Ecto neural progenitor cell (in vitro differentiated cells): Measurements from ENCODE around the gene PRR22.
"Not testable (repeated sequence)": the region's sequence is repeated elsewhere in the genome, so short reads cannot be mapped to it uniquely, and the experiment has no call there.

Experiments
- DNase-seq: peaks from one replicate; pipeline ENCODE4 v3.0.0-alpha.2; 2018; ENCODE audit warnings: low spot score

The PRR22 gene

DNA sequence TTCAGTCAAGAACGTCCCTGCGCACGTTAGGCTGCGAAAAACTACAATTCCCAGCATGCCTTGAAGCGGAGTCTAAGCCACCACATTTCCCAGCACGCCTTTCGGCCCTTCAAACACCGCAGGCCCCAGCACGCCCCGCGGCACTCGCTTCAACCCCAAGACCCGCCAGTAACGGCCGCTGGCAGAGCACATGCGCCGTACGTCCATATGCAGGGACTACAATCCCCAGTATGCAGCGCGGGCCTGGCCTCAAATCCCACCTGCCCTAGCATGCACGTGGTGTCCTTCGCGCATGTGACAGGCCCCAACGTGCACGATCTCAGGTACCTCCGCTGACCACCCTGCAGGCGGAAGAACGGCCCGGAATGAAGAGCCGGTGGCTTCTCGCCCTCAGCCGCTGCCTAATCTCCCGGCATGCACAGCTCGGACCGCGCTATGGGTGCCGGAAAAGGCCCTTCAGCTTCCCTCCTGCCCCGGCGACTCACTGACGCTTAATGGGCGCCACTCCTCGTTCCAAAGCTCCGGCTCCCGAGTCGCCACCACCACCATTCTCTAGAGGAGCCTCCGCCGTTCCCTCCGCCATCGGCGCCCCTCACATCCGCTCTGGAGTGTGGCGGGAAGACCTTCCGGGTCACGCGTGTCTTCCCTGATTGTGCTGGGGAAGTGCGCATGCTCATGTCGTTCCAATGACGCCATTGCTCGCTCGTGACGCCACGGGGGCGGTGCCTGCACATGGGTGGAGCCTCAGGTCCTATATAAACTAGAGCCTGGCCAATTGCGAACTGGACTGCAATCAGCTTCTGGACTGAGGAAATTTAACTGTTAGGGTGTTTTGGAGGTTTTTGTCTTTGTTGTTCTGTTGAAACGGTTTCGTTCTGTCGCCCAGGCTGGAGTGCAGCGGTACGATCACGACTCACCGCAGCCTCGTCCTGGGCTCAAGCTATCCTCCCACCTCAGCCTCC is 6.3 kb upstream of the PRR22 start, which contains the start of gene DUS3L:
Gene DUS3L (minus strand): TSS at position 605 of the 962 bp plus-strand sequence. CDS start 22 bp downstream, at position 583.
- DNase-seq: peak; percentile 97

DNA sequence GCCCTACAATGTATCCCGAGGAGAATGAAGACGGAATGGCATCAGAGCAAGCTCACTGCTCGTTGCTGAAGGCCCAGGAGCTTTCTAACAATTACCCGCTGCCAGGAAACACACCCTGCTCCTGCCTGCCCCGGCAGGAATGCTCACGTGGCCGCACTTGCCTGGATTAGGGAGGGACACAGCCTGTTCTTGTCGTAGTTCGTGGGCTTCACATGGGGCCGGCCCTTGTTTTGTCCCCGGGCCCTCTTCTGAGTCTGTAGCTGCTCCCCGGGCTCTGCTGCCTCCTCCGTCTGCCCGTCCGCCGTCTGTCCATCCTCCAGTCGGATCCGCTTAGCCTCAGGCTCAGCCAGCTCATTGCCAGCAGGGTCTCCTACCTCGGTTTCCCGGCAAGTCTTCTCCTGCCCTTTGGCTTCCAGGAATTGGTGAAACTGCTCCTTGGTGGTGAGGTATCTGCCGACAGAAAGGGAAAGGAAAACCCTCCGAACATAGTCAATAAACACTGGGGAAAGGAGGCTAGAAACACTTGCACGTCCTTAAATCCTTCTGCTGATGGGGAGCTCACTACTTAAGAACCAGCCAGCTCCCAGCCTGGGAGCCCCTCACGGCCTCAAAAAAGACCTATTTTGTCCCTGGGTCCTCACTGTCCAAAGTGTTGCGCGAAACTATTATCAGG is 5.5 kb upstream of the PRR22 start:
- DNase-seq: no peak

DNA sequence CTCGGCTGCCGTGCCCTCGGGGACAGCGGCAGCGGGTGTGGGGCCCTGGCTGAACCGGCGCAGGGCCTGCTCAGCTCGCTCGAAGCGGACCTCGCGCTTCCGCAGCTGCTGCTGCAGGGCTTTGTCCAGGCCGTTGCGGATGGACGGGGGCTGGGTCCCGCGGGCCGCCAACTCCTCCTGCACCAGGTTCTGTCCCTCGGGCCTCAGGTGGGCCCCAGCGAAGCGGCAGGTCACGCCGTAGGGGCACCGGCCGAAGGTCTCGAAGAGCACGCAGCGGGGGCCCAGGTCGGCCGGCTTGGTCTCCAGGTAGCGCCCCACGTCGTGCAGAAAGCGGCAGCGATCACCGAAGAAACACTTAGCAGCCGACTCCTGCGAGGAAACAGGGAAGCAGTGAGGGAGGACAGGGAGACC is 4.8 kb upstream of the PRR22 start:
- no peak for DNase-seq

DNA sequence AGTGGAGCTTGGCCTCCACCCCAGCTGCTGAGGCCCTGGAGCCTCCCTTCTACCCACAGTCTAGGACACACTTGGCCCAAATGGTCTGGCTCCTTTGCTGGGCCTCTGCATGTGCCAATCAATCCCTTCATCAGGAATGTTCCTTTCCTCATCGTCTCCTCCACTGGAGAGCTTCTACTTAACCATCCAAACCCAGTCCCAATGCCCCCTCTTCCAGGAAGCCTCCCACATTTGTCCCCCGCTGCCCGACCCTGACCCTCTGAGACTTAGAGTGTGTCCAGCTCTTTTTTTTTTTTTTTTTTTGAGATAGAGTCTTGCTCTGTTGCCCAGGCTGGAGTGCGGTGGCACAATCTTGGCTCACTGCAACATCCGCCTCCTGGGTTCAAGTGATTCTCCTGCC is 3.9 kb upstream of the PRR22 start:
- DNase-seq: no peak

DNA sequence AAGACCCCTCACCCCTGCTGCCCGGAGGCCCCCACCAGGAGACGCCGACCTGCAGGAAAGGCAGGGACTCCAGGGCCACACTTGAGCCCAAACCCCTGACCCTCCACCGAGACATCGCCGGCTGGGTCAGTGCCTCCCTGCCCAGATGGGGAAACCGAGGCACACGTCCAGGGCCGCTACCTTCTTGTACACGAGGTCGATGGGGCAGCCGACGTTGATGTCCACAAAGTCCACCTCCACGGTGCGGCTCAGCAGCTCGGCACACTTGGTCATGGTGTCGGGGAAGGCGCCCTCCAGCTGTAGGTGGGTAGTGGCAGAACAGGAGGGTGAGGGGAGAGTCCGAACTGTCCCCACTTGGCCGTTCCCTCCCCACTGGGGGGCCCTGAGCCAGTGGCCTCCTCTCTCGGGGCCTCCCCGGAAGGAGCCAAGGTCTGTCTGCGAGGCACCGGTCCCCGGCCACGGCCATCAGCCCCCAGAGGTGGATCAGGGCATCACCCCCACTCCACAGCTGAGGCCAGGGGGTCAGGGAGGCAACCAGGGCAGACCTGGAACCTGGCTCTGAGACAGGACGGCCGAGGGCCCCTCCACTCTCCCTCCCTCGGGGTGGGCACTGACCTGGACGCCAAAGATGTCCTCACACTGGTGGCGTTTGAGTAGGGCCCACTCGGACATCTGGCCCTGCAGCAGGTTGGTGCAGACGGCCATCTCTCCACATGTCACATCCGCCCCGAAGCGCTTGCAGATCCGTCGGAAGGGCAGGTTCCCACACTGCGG is 3.0 kb upstream of the PRR22 start:
- no peak for DNase-seq

DNA sequence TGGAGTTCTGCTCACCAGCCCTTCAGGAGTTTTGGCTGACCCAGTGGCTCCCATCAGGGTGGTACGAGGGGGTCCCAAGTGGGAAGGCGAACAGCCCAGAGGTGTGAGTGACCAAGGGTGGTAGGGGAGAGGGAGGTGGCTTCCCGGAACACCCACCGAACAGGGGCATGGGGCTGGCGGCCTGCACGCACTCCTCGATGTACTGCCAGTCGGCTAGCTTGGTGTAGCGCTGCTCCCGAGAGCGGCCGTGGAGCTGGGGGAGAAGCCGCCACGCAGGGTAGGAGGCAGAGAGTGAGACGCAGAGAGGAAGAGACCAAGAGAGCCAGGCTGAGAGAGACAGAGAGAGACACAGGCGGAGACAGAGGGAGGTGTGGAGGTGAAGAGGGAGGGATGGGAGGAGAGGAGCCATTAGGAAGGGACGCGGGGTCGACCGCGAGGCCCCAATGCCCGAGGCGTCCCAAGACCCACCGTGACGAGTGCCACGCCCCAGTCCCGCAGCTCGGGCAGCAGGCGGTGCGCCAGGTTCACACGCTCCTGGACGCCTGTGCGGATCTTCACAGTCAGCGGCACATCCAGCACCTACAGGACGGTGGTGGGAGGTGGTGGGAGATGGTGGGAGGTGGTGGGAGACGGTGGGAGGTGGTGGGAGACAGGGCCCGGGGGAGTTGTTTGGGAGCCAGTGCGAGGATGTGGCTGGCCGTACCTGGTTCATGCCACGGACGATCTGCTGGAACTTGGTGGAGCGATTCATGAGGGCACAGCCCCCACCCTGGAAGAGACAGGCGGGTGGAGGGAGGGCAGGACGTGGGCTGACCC is 2.3 kb upstream of the PRR22 start:
- DNase-seq: no peak

DNA sequence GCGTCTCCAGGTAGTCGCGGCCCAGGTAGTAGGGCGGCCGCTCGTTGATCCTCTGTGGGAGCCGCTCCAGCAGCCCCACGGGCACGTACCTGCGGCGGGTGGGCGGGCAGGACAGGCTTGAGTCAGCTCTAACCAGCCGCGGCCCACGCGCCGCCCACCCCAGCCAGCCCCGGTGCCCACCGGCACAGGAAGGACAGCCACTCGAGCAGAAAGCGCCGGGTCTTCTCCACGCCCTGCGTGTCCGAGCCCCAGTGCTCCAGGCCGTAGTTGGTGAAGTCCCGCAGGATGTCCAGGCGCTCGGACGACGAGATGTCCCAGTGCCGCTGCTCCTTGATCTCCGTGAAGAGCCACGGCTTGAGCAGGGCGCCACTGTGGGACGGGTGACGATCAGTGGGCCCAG is 877 bp upstream of the PRR22 start:
- no peak for DNase-seq

DNA sequence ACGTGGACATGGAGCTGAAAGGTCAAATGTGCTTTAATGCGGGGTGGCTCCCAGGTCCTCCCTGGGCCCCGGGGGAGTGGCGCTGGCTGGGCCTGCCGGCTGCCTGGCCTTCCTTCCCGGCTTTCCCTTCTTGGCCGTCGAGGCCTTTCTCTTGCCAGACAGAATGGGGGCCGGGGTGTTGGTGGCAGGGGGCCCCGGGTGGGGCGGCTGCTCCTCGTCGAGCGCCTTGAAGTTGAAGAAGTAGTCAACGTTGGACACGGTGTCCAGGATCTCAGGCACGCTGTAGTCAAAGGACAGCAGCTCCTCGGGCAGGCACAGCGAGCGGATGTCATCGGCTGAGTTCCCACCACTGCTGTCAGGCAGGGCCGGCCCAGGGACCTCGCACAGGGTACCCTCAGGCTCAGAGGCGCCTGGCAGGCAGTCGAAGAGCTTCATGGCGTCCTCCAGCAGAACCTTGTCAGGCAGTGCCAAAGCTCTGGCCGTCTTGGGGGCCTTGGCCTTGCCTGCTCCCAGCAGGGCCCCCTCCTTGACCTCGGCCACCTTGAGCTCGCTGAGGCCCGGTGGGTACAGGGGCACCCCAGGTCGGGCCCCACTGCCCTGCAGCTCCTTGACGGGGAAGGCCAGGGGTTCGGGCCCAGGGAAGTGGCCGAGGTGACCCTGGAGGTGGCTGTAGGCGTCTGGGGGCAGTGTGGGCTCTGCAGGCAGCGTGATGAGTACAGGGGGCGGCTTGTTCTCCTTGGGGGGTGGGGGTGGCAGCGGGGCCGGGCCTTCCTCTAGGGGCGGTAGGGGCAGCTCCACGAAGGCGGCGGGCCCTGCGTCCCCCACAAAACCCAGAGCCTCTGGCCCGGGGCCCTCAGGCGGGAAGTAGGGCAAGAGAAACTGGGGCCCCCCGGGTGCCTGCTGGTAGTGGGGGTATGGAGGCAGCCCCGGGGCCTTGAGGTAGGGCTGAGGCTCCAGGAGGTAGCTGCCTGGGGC is 1.3 kb downstream of the PRR22 start:
- no peak for DNase-seq

DNA sequence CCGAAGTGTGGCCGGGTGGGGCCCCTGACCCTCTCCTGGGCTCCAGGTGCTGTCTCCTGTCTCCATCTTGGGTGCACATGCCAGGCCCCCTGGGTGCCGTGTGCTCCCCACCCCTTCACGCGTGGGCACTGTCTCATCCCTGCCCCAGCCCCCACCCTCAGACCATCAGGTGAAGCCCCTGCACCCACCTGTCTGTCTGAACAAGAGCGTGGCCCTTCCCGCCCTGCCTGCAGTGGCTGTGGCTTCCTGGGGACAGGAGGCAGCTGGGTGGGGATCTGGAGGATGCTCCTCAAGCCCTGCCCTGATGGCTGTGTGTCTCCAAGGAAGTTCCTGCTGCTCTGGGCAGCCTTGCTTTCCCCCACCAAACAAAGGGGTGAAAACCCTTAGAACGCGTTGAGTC is 2.2 kb downstream of the PRR22 start:
- DNase-seq: no peak

DNA sequence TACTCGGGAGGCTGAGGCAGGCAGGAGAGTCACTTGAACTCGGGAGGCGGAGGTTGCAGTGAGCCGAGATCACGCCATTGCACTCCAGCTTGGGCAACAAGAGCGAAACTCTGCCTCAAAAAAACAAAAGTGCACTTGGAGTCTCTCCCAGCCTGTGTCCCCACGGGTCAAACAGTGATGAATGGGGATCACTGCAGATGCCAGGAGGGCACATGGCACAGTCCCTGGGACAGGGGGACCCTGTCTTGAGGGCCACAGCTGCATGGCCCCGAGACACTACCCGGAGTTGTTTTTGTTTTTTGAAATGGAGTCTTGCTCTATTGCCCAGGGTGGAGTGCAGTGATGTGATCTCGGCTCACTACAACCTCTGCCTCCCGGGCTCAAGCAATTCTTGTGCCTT is 3.6 kb downstream of the PRR22 start:
- not testable (repeated sequence) for DNase-seq

DNA sequence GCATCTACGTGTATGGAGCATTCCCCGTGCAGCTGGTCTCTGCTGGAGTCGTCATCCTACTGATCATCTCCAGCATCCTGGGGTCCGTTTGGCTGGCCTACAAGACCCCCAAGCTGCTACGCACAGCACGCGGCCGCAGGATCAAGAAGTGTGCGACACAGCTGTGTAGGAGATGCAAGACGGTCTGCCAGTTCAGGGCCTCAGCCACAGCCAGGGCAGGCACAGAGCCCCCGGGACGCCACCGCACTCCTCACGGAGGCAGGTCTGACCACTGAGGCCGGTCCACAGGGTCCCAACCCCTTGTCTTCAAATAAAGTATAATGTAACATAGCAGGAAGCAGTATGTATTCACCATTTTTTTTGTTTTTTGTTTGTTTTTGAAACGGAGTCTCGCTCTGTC is 6.1 kb downstream of the PRR22 start:
- DNase-seq: no peak

DNA sequence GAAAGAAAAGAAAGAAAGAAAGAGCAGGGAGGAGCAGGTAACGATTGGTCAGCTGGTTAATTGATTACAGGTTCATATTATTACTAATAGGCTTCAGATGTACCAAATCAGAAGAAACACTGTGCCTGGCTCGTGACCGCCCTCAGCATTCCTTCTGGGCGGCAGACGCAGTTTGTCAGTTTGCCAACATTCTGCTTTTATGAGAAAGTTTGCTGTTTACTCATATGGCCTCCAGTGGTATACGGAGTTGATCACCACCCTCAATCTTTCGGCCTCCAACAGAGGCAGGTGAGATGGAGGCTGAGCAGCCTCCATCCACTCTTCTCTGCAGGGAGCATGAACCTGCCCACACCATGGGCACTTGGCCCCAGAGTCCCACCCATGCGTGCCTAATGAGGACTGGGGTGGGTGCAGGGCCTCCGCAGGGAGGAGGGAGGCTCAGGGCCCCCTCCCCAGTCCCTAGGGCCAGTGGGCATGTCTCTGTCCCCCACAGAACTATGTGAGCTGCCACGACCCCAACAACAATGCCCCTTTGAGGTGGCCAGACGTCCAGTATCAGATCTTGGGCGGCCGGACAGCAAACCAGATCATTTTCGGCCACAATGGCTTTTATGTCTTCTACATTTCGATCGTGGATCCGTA is 8.8 kb downstream of the PRR22 start:
- DNase-seq: no peak

DNA sequence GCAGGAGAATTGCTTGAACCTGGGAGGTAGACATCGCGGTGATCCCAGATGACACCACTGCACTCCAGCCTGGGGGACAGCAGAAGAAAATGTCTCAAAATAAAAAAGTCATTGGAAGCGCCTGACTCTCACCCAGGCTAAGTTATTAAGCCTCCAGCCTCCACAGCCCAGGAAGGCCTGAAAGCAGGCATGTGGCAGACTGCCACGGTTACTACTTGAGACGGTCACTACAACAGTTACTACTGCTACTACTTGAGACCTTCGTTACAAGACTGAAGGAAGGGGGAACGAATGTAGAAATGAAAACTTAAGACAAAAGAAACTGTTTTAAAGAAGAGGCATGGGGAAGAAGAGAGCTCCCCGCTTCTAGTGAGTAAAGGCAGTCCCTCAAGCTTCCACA is 9.6 kb downstream of the PRR22 start:
- no peak for DNase-seq

DNA sequence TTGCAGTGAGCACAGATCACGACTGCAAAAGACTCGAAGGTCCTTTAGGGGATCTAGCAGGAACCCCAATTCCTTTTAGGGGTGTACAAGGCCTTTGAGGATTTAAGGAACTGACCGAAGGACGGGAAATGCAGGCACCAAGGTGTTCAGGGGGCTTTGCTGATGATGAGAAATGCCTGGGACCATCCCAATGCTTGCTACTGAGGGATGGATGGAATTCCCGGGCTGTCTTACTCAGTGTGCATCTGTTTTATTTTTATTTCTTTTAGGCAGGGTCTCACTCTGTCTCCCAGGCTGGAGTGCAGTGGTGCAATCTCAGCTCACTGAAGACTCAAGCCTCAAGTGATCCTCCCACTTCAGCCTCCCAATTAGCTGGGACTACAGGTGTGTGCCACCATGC is 11.3 kb downstream of the PRR22 start:
- DNase-seq: no peak

DNA sequence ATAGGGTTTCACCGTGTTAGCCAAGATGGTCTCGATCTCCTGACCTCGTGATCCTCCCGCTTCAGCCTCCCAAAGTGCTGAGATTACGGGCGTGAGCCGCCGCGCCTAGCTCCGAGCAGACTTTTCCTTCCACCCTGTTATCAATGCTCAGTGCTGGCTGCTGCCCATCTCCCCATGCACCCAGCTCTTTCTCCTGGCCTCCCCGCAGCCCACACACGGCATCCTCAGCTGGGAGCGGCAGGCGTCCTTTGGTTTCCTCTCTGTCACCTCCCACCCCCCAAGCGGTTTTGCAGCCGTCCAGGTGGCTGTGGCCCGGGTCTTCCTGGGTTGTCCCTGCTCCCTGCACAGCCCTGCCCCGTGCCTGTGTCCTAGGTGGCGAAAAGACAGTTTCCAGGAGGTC is 12.1 kb downstream of the PRR22 start:
- DNase-seq: no peak

DNA sequence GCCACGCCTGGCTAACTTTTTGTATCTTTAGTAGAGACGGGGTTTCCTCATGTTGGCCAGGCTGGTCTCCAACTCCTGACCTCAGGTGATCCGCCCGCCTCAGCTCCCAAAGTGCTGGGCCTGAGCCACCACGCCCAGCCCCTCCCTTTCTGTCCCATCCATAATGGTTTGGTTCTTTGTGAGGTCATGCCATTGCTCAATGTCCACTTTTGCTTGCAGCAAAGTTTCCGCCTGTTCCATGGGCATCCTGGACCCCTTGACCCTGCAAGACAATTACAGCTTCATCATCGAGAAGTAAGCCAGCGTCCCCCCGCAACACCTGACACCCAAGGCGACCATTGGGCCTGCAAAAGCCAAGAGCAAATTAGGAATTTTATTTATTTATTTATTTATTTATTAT is 16.6 kb downstream of the PRR22 start:
- DNase-seq: no peak

DNA sequence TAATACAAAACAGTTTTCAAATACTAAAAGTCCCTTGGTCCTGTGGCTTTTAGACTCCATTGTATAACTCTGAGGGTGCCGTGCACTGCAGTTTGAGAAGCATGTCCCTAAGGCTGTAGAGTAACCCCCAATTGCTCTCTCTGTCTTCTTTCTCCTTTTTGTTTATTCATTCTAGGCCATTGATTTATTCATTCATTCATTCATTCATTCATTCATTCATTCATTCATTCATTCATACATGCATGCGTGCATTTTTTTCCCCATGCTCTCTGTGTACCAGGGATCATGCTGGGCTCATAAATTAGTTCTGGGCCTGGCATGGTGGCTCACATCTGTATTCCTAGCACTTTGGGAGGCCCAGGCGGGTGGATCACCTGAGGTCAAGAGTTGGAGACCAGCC is 19.3 kb downstream of the PRR22 start:
- DNase-seq: no peak

DNA sequence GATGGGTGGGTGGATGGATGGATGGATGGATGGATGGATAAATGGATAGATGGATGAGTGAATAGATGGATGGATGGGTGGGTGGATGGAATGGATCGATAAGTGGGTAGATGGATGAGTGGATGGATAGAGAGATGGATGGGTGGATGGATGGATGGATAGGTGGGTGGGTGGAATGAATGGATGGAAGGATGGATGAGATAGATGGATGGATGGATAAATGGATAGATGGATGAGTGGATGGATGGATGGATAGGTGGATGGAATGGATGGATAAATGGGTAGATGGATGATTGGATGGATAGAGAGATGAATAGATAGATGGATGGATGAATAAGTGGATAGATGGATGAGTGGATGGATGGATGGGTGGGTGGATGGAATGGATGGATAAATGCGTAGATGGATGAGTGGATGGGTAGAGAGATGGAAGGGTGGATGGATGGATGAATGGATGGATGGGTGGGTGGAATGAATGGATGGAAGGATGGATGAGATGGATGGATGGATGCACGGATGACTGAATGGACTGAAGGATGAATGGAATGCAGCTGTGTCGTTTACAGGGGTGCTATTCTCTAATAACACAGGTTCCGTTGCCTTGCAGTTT is 21.8 kb downstream of the PRR22 start:
- DNase-seq: no peak

DNA sequence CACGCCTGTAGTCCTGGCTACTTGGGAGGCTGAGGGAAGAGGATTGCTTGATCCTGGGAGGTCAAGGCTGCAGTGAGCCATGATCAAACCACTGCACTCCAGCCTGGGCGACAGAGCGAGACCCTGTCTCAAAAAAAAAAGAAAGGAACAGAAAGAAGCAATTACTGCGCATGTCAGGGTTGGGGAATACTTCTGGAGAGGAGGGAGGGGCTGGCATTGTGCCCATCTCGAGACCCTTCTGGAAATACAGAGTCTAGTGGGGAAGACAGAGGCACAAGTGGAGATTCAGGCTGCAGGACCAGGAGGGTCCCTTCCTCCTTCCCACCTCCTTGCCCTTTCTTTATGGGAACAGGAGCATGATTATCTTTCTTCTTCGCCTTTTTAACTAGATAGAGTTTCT is 30.8 kb downstream of the PRR22 start:
- no peak for DNase-seq

DNA sequence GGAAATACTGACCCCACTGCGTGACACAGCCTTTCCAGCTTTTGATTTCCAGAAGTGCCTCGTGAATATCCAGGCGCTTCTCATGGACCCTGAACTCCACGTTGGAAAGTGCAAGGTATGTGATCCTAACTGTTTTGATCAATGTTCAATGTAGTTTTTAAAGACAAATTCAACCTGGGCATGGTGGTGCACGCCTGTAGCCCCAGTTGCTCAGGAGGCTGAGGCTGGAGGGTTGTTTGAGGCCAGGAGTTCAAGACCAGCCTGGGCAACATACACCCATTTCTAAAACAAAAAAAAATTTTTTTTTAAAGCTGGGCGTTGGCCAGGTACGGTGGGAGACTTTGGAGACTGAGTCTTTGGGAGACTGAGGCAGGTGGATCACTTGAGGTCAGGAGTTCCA is 32.8 kb downstream of the PRR22 start:
- no peak for DNase-seq
